Calu3 (cell line): Measurements from ENCODE around the gene BCAS3. TPM values are rescaled to one million over a fixed set of nuclear protein-coding genes. Genes with fewer than 3 reads are reported as not detected.

Experiments used
- BruUV-seq: library from RNA; stranded (reverse); fragments of 400-500 nt; replicated peaks from 2 replicates; lab custom pipeline; 2021; lab: Mats Ljungman, UMichigan
- CTCF ChIA-PET: fragments of 300-600 bp; sonication (Branson Sonifier 250); formaldehyde crosslinking; loops from one replicate; lab custom pipeline; 2022; ENCODE audit warnings: antibody characterized with exemption; lab: Charles Lee
- DNase-seq: peaks from one replicate; pipeline ENCODE4 v3.0.0; 2022
- H3K27ac Mint-ChIP-seq: one replicate; pipeline ENCODE4 v1.8.0; 2022; ENCODE audit warnings: mixed read lengths; ENCODE audit not compliant: unreplicated experiment
- H3K27me3 Mint-ChIP-seq: one replicate; pipeline ENCODE4 v1.8.0; 2022; ENCODE audit warnings: mixed read lengths; ENCODE audit not compliant: unreplicated experiment
- H3K36me3 Mint-ChIP-seq: one replicate; pipeline ENCODE4 v1.8.0; 2022; ENCODE audit warnings: mild to moderate bottlenecking, moderate library complexity, mixed read lengths; ENCODE audit not compliant: insufficient read depth, unreplicated experiment
- H3K4me1 Mint-ChIP-seq: one replicate; pipeline ENCODE4 v1.8.0; 2022; ENCODE audit warnings: mild to moderate bottlenecking, low read depth, mixed read lengths; ENCODE audit not compliant: unreplicated experiment
- H3K4me3 Mint-ChIP-seq: one replicate; pipeline ENCODE4 v1.8.0; 2022; ENCODE audit warnings: mild to moderate bottlenecking, low read depth, moderate library complexity, mixed read lengths; ENCODE audit not compliant: unreplicated experiment
- H3K9me3 Mint-ChIP-seq: one replicate; pipeline ENCODE4 v1.8.0; 2022; ENCODE audit warnings: low read depth, mixed read lengths; ENCODE audit not compliant: unreplicated experiment
- CTCF ChIP-seq: fragments of 200-600 bp; IDR thresholded peaks from one replicate; pipeline ENCODE4 v1.8.0; 2022; ENCODE audit warnings: antibody characterized with exemption; ENCODE audit not compliant: unreplicated experiment
- intact Hi-C: fragments of 100-400 bp; cut with micrococcal nuclease; formaldehyde crosslinking; loops from one replicate; pipeline ENCODE4 v1.10.0; 2022; ENCODE audit not compliant: unreplicated experiment
- total RNA-seq: library from RNA; stranded (reverse); gene quantifications from 2 replicates; pipeline ENCODE4 v1.2.3, GENCODE V29; 2022

Gene BCAS3
- total RNA-seq, 1 experiment from 2014 or later = 10.9 TPM

GRCh38 chr17:61338874-61339478 is 661.3 kb downstream of the BCAS3 start:
- TF ChIP-seq CTCF = no peak
- H3K27me3 Mint-ChIP-seq = no peaks in the 10 kb centered on the region
- H3K4me3 Mint-ChIP-seq = no peak overlapping the region
- H3K9me3 Mint-ChIP-seq = no peaks in the 10 kb centered on the region
- no peaks in the 10 kb centered on the region for H3K4me1 Mint-ChIP-seq
- BruUV-seq = no TSS peak
- intact Hi-C loops = no loop called here
- no peaks in the 10 kb centered on the region for H3K36me3 Mint-ChIP-seq
- H3K27ac Mint-ChIP-seq = no peak overlapping the region
- DNase-seq = no peak
- CTCF ChIA-PET = no interaction called here

GRCh38 chr17:61340431-61341209 is 663.0 kb downstream of the BCAS3 start:
- H3K9me3 Mint-ChIP-seq = no peaks in the 10 kb centered on the region
- no peaks in the 10 kb centered on the region for H3K4me1 Mint-ChIP-seq
- no peak for TF ChIP-seq CTCF
- CTCF ChIA-PET = no interaction called here
- intact Hi-C loops = no loop called here
- no peak overlapping the region for H3K27ac Mint-ChIP-seq
- BruUV-seq = no TSS peak
- DNase-seq = no peak
- H3K27me3 Mint-ChIP-seq = no peaks in the 10 kb centered on the region
- no peaks in the 10 kb centered on the region for H3K36me3 Mint-ChIP-seq
- H3K4me3 Mint-ChIP-seq = no peak overlapping the region

GRCh38 chr17:61343576-61343975 is 665.9 kb downstream of the BCAS3 start:
- no peaks in the 10 kb centered on the region for H3K4me1 Mint-ChIP-seq
- no TSS peak for BruUV-seq
- CTCF ChIA-PET = no interaction called here
- TF ChIP-seq CTCF = no peak
- H3K9me3 Mint-ChIP-seq = no peaks in the 10 kb centered on the region
- H3K36me3 Mint-ChIP-seq = no peaks in the 10 kb centered on the region
- no peak overlapping the region for H3K27ac Mint-ChIP-seq
- H3K4me3 Mint-ChIP-seq = no peak overlapping the region
- H3K27me3 Mint-ChIP-seq = peaks cover 14% of the 10 kb centered on the region
- intact Hi-C loops = no loop called here
- DNase-seq = no peak

GRCh38 chr17:61345061-61345460 is 667.4 kb downstream of the BCAS3 start:
- Mint-ChIP-seq H3K27ac (no peak overlapping the region), H3K4me1 (no peaks in the 10 kb centered on the region), H3K9me3 (no peaks in the 10 kb centered on the region), H3K36me3 (no peaks in the 10 kb centered on the region), H3K4me3 (no peak overlapping the region), H3K27me3 (peaks cover 15% of the 10 kb centered on the region)
- no peak for TF ChIP-seq CTCF
- DNase-seq = no peak
- intact Hi-C loops = no loop called here
- CTCF ChIA-PET = no interaction called here
- BruUV-seq = no TSS peak
